Measurements from ENCODE around the gene HTT. TPM values are rescaled to one million over a fixed set of nuclear protein-coding genes. Genes with fewer than 3 reads are reported as not detected.

The HTT gene
- total and polyA plus RNA-seq, 10 of the 15 experiments (the other 5 are each of a cell fraction or from before 2014, with no cell fraction given): 3.3 to 113 (median 43.3) TPM

- no peaks in the 10 kb centered on the region for H3K4me1 ChIP-seq (ENCODE audit: control insufficient read depth, insufficient read depth, low read length)
- ATAC-seq: peak; percentile 23; the same call in 2 of the 3 replicates
- H3K4me2 ChIP-seq (ENCODE audit: control insufficient read depth, insufficient read depth): no peak overlapping the region
- intact Hi-C loops (cut with micrococcal nuclease; ENCODE audit: unreplicated experiment): no loop called here
- SMC1A ChIA-PET (ENCODE audit: uncharacterized antibody, unreplicated experiment): no interaction called here
- POLR2A ChIA-PET: no interaction called here
- in situ Hi-C loops (cut with MboI): no loop called here
- no peak for FAIRE-seq
- DNase-seq (ENCODE audit: low read depth, low spot score): no peak
- no peak overlapping the region for H3K4me3 ChIP-seq
- H3K27me3 ChIP-seq (replicated peaks in 1 of 2; ENCODE audit: control insufficient read depth in 2 of 2, insufficient read depth in 2 of 2, low read length in 1 of 2): no peaks in the 10 kb centered on the region
- BruUV-seq (replicated peaks): no TSS peak
- H2AFZ ChIP-seq (ENCODE audit: control insufficient read depth, low read depth, low read length): no peak overlapping the region
- no peak overlapping the region for H3K9ac ChIP-seq (ENCODE audit: control insufficient read depth, insufficient read depth, low read length)
- no peak overlapping the region for H3K27ac ChIP-seq (ENCODE audit: control insufficient read depth, insufficient read depth)
- no peaks in the 10 kb centered on the region for H3K9me3 ChIP-seq (replicated peaks; ENCODE audit: control insufficient read depth, insufficient read depth, low read length)
- CTCF ChIA-PET: no interaction called here
- RAD21 ChIA-PET (ENCODE audit: unreplicated experiment): no interaction called here
- no peaks in the 10 kb centered on the region for H3K79me2 ChIP-seq (ENCODE audit: control insufficient read depth, insufficient read depth, low read length)
- H3K36me3 ChIP-seq (ENCODE audit: control insufficient read depth in 2 of 2, insufficient read depth in 2 of 2, low read length in 1 of 2): no peaks in the 10 kb centered on the region
- TF ChIP-seq ZSCAN29 (IDR thresholded peaks at IDR 0.05) (no peak), STAT3 (IDR thresholded peaks at IDR 0.05; ENCODE audit: low read depth, low read length) (no peak), CHD2 (IDR thresholded peaks at IDR 0.05; ENCODE audit: borderline replicate concordance, low read depth, low read length) (no peak), SIN3A (IDR thresholded peaks at IDR 0.05; ENCODE audit: low read depth, low read length) (no peak), SKIL (IDR thresholded peaks at IDR 0.05; ENCODE audit: low read depth, poor library complexity, severe bottlenecking) (no peak), CBX5 (IDR thresholded peaks at IDR 0.05; ENCODE audit: low read depth) (no peak), EED (IDR thresholded peaks at IDR 0.05; ENCODE audit: low read depth) (no peak), ZBTB4 (CRISPR knock-in tag; IDR thresholded peaks at IDR 0.05) (no peak), IRF5 (IDR thresholded peaks at IDR 0.05; ENCODE audit: borderline replicate concordance) (no peak)
- no peaks in the 10 kb centered on the region for H4K20me1 ChIP-seq (ENCODE audit: control insufficient read depth, insufficient read depth)
- WGBS (ENCODE audit: insufficient coverage, insufficient replicate concordance, low lambda C conversion rate, missing lambda C conversion rate): 56% methylated on average over 24 of the region's 25 CpGs
Measured at GRCh38 chr4:3269105-3269927, 194.8 kb downstream of the HTT start.

All from GM12878 (cell line).